Panc1 (cell line): ENCODE measurements around the gene TNPO1. TPM values are rescaled to one million over a fixed set of nuclear protein-coding genes. Genes with fewer than 3 reads are reported as not detected.

ENCODE experiments used
- ATAC-seq: fragments of 200-7000 bp; cut with Tn5 transposase; 2 replicates; pipeline ENCODE4 v1.9.1; 2020; ENCODE audit warnings: mild to moderate bottlenecking, moderate library complexity
- BruUV-seq: library from RNA; stranded (reverse); fragments of 400-500 nt; replicated peaks from 2 replicates; lab custom pipeline; 2021; lab: Mats Ljungman, UMichigan
- CTCF ChIA-PET: fragments of 300-600 bp; sonication (Branson Sonifier 250); formaldehyde crosslinking; loops from one replicate; lab custom pipeline; 2022; ENCODE audit warnings: antibody characterized with exemption; lab: Charles Lee
- POLR2A ChIA-PET: fragments of 300-600 bp; sonication (Branson Sonifier 250); formaldehyde crosslinking; loops from one replicate; lab custom pipeline; 2022; ENCODE audit warnings: antibody characterized with exemption; lab: Charles Lee
- DNase-seq: peaks from one replicate; pipeline ENCODE4 v3.0.0-alpha.2; 2010; ENCODE audit warnings: low read depth, low spot score
- H3K27ac ChIP-seq: 2 replicates; pipeline ENCODE4 v1.5.1; 2011; ENCODE audit warnings: mild to moderate bottlenecking, low read length, inconsistent platforms
- H3K27me3 ChIP-seq: fragments of 200-500 bp; sonication (Bioruptor generic); 2 replicates; pipeline ENCODE4 v1.6.0; 2014; ENCODE audit warnings: low read length, inconsistent platforms; ENCODE audit not compliant: control insufficient read depth, insufficient read depth
- H3K36me3 ChIP-seq: fragments of 200-500 bp; sonication (Bioruptor generic); 2 replicates; pipeline ENCODE4 v1.5.1; 2014; ENCODE audit warnings: inconsistent platforms, mild to moderate bottlenecking, low read length, moderate library complexity; ENCODE audit not compliant: control insufficient read depth, insufficient read depth
- H3K4me1 ChIP-seq: 2 replicates; pipeline ENCODE4 v1.5.1; 2011; ENCODE audit warnings: inconsistent platforms, mild to moderate bottlenecking, low read length, moderate library complexity; ENCODE audit not compliant: control insufficient read depth, insufficient read depth
- H3K4me3 ChIP-seq, 2 experiments: 2 replicates each; pipeline ENCODE4 v1.5.1; 2011 to 2012; ENCODE audit warnings: low read depth in 2 of 2, low read length in 2 of 2, mild to moderate bottlenecking in 2 of 2, inconsistent platforms in 1 of 2, moderate library complexity in 1 of 2
- H3K9me3 ChIP-seq: fragments of 200-500 bp; sonication (Bioruptor generic); 2 replicates; pipeline ENCODE4 v1.5.1; 2014; ENCODE audit warnings: low read depth, mild to moderate bottlenecking, inconsistent platforms, low read length, moderate library complexity; ENCODE audit not compliant: control insufficient read depth, insufficient read depth
- POLR2AphosphoS5 ChIP-seq: IDR thresholded peaks from 2 replicates; pipeline ENCODE4 v1.6.1; 2012; ENCODE audit warnings: mild to moderate bottlenecking, low read depth, low read length, moderate library complexity
- SIN3A ChIP-seq: IDR thresholded peaks from 2 replicates; pipeline ENCODE4 v1.6.1; 2012; ENCODE audit warnings: low read depth, mild to moderate bottlenecking, low read length, moderate library complexity, borderline replicate concordance; ENCODE audit not compliant: insufficient read depth
- TCF7L2 ChIP-seq: IDR thresholded peaks from 2 replicates; pipeline ENCODE4 v1.6.1; 2011; ENCODE audit warnings: mild to moderate bottlenecking, low read depth, low read length, inconsistent platforms
- in situ Hi-C: cut with HindIII; loops from 2 replicates; pipeline ENCODE4 v1.10.0; 2016; ENCODE audit warnings: low sequenced_read_pairs, low pct_unique_long_range_greater_than_20kb
- intact Hi-C: fragments of 100-400 bp; cut with micrococcal nuclease; formaldehyde crosslinking; loops from one replicate; pipeline ENCODE4 v1.10.0; 2022; ENCODE audit not compliant: unreplicated experiment
- total RNA-seq: library from RNA; stranded (reverse); gene quantifications from one replicate; pipeline ENCODE4 v1.2.1, GENCODE V29; 2021; ENCODE audit not compliant: unreplicated experiment
- TF ChIP-seq, protein P1 (sequence below), 2 experiments: IDR thresholded peaks; 2 replicates each; pipeline ENCODE4 v1.6.1; 2011 to 2012; ENCODE audit warnings: low read depth in 2 of 2, control low read depth in 1 of 2, low read length in 1 of 2, mild to moderate bottlenecking in 1 of 2, moderate library complexity in 1 of 2; ENCODE audit not compliant: insufficient read depth in 1 of 2
- TF ChIP-seq, protein P2 (sequence below): fragments of 450-650 bp; IDR thresholded peaks from 2 replicates; pipeline ENCODE4 v1.5.1; 2017; ENCODE audit warnings: mild to moderate bottlenecking

Gene TNPO1
- total RNA-seq, 1 experiment from 2014 or later: 169 TPM

DNA sequence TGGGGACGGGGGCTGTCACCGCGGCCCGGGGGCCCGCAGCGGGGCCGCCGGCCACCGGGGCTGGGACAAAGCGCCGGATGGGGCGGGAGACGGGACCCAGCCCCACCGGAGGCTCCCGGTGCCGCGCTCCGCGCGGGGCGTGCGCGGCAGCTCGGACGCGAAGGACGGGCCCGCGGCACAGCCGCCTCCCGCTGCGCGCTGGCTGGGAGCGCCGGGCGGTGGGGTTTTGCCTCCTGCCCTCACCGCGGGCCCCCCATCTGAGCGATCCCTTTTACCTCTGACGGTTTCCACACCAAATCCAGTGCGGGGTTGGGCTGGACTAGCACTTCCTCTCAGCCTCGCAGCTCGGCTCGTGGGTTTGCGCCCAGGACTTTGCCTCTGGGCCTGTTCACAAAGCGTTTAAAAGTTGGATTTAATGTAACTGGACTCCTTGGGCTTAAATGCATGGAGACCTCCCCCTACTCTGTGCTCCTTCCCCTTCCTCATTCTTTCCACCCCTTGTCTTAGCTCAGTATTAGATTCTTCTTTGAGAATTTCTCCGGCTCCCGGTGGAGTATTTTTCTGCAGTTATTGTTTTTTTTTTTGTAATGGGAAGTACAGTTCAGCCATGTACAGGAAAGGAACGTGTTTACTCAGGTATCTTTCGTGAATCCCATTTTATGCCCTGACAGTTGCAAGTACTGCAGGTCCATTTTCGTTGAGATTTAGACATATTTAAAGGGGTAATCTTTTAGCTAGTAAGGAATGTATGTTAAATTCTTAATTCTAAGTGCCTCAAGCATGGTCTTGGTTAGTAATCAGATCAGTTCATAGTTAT, 140.1 kb downstream of the TNPO1 start:
- no peaks in the 10 kb centered on the region for H3K27me3 ChIP-seq
- in situ Hi-C loops: no loop called here
- ChIA-PET CTCF (interaction anchor here (0.6 to 1.0 kb wide), 3 partner anchors 116 to 260 kb away, joined by 3 read pairs; no protein-coding TSS in a partner anchor), POLR2A (interaction anchor here (0.5 to 0.6 kb wide), 2 partner anchors 11 to 69 kb away, joined by 3 to 4 read pairs; no protein-coding TSS in a partner anchor)
- H3K9me3 ChIP-seq: no peaks in the 10 kb centered on the region
- H3K4me3 ChIP-seq: peak overlapping the region; percentile 71 to 77
- TF ChIP-seq POLR2AphosphoS5 (no peak), SIN3A (no peak; the same call in 1 of the 2 replicates), TCF7L2 (no peak)
- TF ChIP-seq, protein P1, sequence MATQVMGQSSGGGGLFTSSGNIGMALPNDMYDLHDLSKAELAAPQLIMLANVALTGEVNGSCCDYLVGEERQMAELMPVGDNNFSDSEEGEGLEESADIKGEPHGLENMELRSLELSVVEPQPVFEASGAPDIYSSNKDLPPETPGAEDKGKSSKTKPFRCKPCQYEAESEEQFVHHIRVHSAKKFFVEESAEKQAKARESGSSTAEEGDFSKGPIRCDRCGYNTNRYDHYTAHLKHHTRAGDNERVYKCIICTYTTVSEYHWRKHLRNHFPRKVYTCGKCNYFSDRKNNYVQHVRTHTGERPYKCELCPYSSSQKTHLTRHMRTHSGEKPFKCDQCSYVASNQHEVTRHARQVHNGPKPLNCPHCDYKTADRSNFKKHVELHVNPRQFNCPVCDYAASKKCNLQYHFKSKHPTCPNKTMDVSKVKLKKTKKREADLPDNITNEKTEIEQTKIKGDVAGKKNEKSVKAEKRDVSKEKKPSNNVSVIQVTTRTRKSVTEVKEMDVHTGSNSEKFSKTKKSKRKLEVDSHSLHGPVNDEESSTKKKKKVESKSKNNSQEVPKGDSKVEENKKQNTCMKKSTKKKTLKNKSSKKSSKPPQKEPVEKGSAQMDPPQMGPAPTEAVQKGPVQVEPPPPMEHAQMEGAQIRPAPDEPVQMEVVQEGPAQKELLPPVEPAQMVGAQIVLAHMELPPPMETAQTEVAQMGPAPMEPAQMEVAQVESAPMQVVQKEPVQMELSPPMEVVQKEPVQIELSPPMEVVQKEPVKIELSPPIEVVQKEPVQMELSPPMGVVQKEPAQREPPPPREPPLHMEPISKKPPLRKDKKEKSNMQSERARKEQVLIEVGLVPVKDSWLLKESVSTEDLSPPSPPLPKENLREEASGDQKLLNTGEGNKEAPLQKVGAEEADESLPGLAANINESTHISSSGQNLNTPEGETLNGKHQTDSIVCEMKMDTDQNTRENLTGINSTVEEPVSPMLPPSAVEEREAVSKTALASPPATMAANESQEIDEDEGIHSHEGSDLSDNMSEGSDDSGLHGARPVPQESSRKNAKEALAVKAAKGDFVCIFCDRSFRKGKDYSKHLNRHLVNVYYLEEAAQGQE (IDR thresholded peaks at IDR 0.05; ENCODE audit: insufficient read depth in 1 of 2, low read depth in 2 of 2, low read length in 1 of 2): no peak
- TF ChIP-seq, protein P2, sequence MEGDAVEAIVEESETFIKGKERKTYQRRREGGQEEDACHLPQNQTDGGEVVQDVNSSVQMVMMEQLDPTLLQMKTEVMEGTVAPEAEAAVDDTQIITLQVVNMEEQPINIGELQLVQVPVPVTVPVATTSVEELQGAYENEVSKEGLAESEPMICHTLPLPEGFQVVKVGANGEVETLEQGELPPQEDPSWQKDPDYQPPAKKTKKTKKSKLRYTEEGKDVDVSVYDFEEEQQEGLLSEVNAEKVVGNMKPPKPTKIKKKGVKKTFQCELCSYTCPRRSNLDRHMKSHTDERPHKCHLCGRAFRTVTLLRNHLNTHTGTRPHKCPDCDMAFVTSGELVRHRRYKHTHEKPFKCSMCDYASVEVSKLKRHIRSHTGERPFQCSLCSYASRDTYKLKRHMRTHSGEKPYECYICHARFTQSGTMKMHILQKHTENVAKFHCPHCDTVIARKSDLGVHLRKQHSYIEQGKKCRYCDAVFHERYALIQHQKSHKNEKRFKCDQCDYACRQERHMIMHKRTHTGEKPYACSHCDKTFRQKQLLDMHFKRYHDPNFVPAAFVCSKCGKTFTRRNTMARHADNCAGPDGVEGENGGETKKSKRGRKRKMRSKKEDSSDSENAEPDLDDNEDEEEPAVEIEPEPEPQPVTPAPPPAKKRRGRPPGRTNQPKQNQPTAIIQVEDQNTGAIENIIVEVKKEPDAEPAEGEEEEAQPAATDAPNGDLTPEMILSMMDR: no peak
- DNase-seq (no peak), ATAC-seq (peak; percentile 62)
- H3K36me3 ChIP-seq: no peaks in the 10 kb centered on the region
- intact Hi-C loops: no loop called here
- no TSS peak for BruUV-seq
- peaks cover 29% of the 10 kb centered on the region for H3K4me1 ChIP-seq
- peak overlapping the region; percentile 93 for H3K27ac ChIP-seq

DNA sequence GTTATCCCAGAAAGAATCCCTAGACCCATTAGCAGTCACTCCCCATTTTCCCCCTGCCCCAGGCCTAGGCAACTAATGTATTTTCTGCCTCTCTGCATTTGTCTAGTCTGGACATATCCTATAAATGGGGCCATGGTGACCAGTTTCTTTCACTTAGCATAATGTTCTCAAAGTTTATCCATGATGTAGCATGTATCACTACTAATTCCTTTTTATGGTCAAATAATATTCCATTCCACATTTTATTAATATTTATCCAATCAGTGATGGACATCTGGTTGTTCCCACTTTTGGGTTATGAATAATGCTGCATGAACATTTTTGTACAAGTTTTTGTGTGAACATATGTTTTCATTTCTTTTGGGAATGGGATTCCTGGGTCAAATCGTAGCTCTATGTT, 140.9 kb downstream of the TNPO1 start:
- peaks cover 21% of the 10 kb centered on the region for H3K4me1 ChIP-seq
- H3K4me3 ChIP-seq: peak overlapping the region; percentile 71 to 77
- ATAC-seq (no peak), DNase-seq (no peak)
- TF ChIP-seq, protein P1 (IDR thresholded peaks at IDR 0.05; ENCODE audit: insufficient read depth in 1 of 2, low read depth in 2 of 2, low read length in 1 of 2): no peak
- TF ChIP-seq TCF7L2: no peak
- TF ChIP-seq, protein P2: no peak
- H3K36me3 ChIP-seq: no peaks in the 10 kb centered on the region
- in situ Hi-C loops (no loop called here), intact Hi-C loops (no loop called here)
- H3K9me3 ChIP-seq: no peaks in the 10 kb centered on the region
- ChIA-PET POLR2A (no interaction called here), CTCF (no interaction called here)
- no peaks in the 10 kb centered on the region for H3K27me3 ChIP-seq
- peak overlapping the region; percentile 93 for H3K27ac ChIP-seq
- no TSS peak for BruUV-seq
